GM23338 (cell line): ENCODE results near the gene FYN. TPM values are rescaled to one million over a fixed set of nuclear protein-coding genes. Genes with fewer than 3 reads are reported as not detected.

ENCODE experiments used
- ATAC-seq: fragments of 200-7000 bp; cut with Tn5 transposase; 3 replicates; pipeline ENCODE4 v1.9.1; 2020
- DNase-seq: peaks from one replicate; pipeline ENCODE4 v3.0.0-alpha.2; 2015; ENCODE audit warnings: low spot score
- H2AFZ ChIP-seq: fragments of 200-600 bp; sonication (generic); 2 replicates; pipeline ENCODE4 v1.8.0; 2016; ENCODE audit warnings: antibody characterized with exemption, mild to moderate bottlenecking, moderate library complexity
- H3F3A ChIP-seq: fragments of 200-600 bp; sonication (generic); replicated peaks from 2 replicates; pipeline ENCODE4 v1.8.0; 2017; ENCODE audit warnings: antibody characterized with exemption, mixed run types, low read depth
- H3K27ac ChIP-seq: fragments of 200-600 bp; sonication (generic); 2 replicates; pipeline ENCODE4 v1.6.1; 2016; ENCODE audit warnings: low read depth
- H3K27me3 ChIP-seq: fragments of 200-600 bp; sonication (generic); 2 replicates; pipeline ENCODE4 v1.8.0; 2016; ENCODE audit warnings: mild to moderate bottlenecking, mixed run types, moderate library complexity; ENCODE audit not compliant: insufficient read depth
- H3K36me3 ChIP-seq: fragments of 200-600 bp; sonication (generic); 2 replicates; pipeline ENCODE4 v1.8.0; 2016; ENCODE audit warnings: mild to moderate bottlenecking; ENCODE audit not compliant: insufficient read depth
- H3K4me1 ChIP-seq: fragments of 200-600 bp; sonication (generic); 2 replicates; pipeline ENCODE4 v1.8.0; 2016; ENCODE audit warnings: mild to moderate bottlenecking, moderate library complexity; ENCODE audit not compliant: insufficient read depth
- H3K4me2 ChIP-seq: fragments of 200-600 bp; sonication (generic); 2 replicates; pipeline ENCODE4 v1.7.1; 2017; ENCODE audit warnings: mixed run types
- H3K4me3 ChIP-seq: fragments of 200-600 bp; sonication (generic); 2 replicates; pipeline ENCODE4 v1.6.1; 2016; ENCODE audit warnings: mixed run types
- H3K79me2 ChIP-seq: fragments of 200-600 bp; sonication (generic); replicated peaks from 2 replicates; pipeline ENCODE4 v1.8.0; 2017; ENCODE audit warnings: mild to moderate bottlenecking; ENCODE audit not compliant: insufficient read depth
- H3K9me2 ChIP-seq: fragments of 200-600 bp; sonication (generic); 2 replicates; pipeline ENCODE4 v1.8.0; 2017; ENCODE audit not compliant: insufficient read depth
- H4K20me1 ChIP-seq: fragments of 200-600 bp; sonication (generic); replicated peaks from 2 replicates; pipeline ENCODE4 v1.8.0; 2017; ENCODE audit warnings: mild to moderate bottlenecking; ENCODE audit not compliant: insufficient read depth
- H3K27ac Mint-ChIP-seq: 2 replicates; pipeline ENCODE4 v1.8.0; 2020; ENCODE audit warnings: inconsistent platforms, mild to moderate bottlenecking, moderate library complexity, mixed read lengths
- H3K27me3 Mint-ChIP-seq: 3 replicates; pipeline ENCODE4 v1.8.0; 2022; ENCODE audit warnings: low read depth, mild to moderate bottlenecking, moderate library complexity, mixed read lengths, inconsistent platforms; ENCODE audit not compliant: insufficient read depth, poor library complexity
- H3K36me3 Mint-ChIP-seq: 3 replicates; pipeline ENCODE4 v1.8.0; 2021; ENCODE audit warnings: low read depth, mild to moderate bottlenecking, inconsistent platforms, moderate library complexity, mixed read lengths
- H3K4me1 Mint-ChIP-seq: 3 replicates; pipeline ENCODE4 v1.8.0; 2020; ENCODE audit warnings: mild to moderate bottlenecking, inconsistent platforms, mixed read lengths
- H3K4me3 Mint-ChIP-seq: 3 replicates; pipeline ENCODE4 v1.8.0; 2021; ENCODE audit warnings: moderate library complexity, mild to moderate bottlenecking, inconsistent platforms, mixed read lengths
- H3K9me3 Mint-ChIP-seq: 3 replicates; pipeline ENCODE4 v1.8.0; 2020; ENCODE audit warnings: moderate library complexity, mild to moderate bottlenecking, inconsistent platforms, mixed read lengths
- EZH2phosphoT487 ChIP-seq: fragments of 200-600 bp; sonication (generic); IDR thresholded peaks from one replicate; pipeline ENCODE4 v1.8.1; 2018; ENCODE audit warnings: antibody characterized with exemption; ENCODE audit not compliant: unreplicated experiment
- JUNB ChIP-seq: IDR thresholded peaks from one replicate; pipeline ENCODE4 v1.6.1; 2016; ENCODE audit warnings: antibody characterized with exemption; ENCODE audit not compliant: unreplicated experiment
- POLR2AphosphoS5 ChIP-seq: IDR thresholded peaks from 2 replicates; pipeline ENCODE4 v1.6.1; 2016; ENCODE audit warnings: antibody characterized with exemption, low read depth
- STAT1 ChIP-seq: IDR thresholded peaks from one replicate; pipeline ENCODE4 v1.6.1; 2016; ENCODE audit warnings: antibody characterized with exemption; ENCODE audit not compliant: unreplicated experiment
- ZNF114 ChIP-seq: fragments of 250-450 bp; sonication (Bioruptor Pico); IDR thresholded peaks from 2 replicates; pipeline ENCODE4 v1.5.0; 2020; ENCODE audit warnings: mild to moderate bottlenecking, moderate library complexity
- ZNF331 ChIP-seq: fragments of 250-450 bp; sonication (Bioruptor Pico); IDR thresholded peaks from 2 replicates; pipeline ENCODE4 v1.5.0; 2020; ENCODE audit warnings: low read depth, mild to moderate bottlenecking, moderate library complexity
- polyA plus RNA-seq: library from polyadenylated mRNA; unstranded; fragments of >200 nt; fragmentation: Nextera tagmentation; extraction: Ambion mirVana; gene quantifications from 2 replicates; pipeline ENCODE4 v1.2.1, GENCODE V29; 2016
- total RNA-seq: library from RNA; depleted of rRNA; stranded (reverse); fragments of >200 nt; shearing (Covaris generic); gene quantifications from 2 replicates; pipeline ENCODE4 v1.2.3, GENCODE V29; 2014
- TF ChIP-seq, protein P1 (sequence below): fragments of 250-450 bp; sonication (Bioruptor Pico); IDR thresholded peaks from 2 replicates; pipeline ENCODE4 v1.5.0; 2020; ENCODE audit warnings: mild to moderate bottlenecking, moderate library complexity
- TF ChIP-seq, protein P2 (sequence below): IDR thresholded peaks from one replicate; pipeline ENCODE4 v1.6.1; 2018; ENCODE audit warnings: antibody characterized with exemption; ENCODE audit not compliant: unreplicated experiment

The FYN gene
- total and polyA plus RNA-seq, 2 experiments from 2014 or later, result 46.8 to 143 TPM

DNA sequence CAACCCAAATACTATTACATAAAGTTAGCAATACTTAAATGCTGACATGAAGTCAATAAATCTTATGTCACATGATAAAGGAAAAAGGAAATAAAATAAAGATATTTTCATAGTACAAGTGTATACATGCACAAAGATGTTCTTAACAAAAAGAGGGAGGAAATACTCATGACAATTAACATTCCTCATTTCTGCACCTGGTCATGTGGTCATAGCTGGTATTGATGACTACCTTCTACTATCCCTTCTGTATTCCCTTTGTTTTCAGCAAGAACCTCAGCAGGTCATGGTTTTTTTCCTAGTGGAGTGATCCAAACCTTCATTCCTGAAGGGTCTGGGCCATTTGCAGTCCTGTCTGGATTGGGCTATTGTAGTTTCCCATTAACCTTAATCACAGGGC lies 43.5 kb upstream of the FYN start:
- DNase-seq (no peak), ATAC-seq (no peak)
- Histone ChIP-seq H3K4me3 (no peak overlapping the region), H3K36me3 (no peaks in the 10 kb centered on the region), H3K79me2 (no peaks in the 10 kb centered on the region), H3K4me2 (no peak overlapping the region), H3K4me1 (peaks cover 19% of the 10 kb centered on the region), H3K27me3 (no peaks in the 10 kb centered on the region), H3K9me2 (no peaks in the 10 kb centered on the region; the same call in 1 of the 2 replicates), H3F3A (no peaks in the 10 kb centered on the region), H4K20me1 (no peaks in the 10 kb centered on the region), H2AFZ (no peak overlapping the region), H3K27ac (no peak overlapping the region)
- no peak overlapping the region for H3K27ac Mint-ChIP-seq
- TF ChIP-seq STAT1 (no peak), EZH2phosphoT487 (no peak), JUNB (no peak), POLR2AphosphoS5 (no peak), ZNF331 (CRISPR knock-in tag) (no peak), ZNF114 (no peak)
- TF ChIP-seq, protein P1, sequence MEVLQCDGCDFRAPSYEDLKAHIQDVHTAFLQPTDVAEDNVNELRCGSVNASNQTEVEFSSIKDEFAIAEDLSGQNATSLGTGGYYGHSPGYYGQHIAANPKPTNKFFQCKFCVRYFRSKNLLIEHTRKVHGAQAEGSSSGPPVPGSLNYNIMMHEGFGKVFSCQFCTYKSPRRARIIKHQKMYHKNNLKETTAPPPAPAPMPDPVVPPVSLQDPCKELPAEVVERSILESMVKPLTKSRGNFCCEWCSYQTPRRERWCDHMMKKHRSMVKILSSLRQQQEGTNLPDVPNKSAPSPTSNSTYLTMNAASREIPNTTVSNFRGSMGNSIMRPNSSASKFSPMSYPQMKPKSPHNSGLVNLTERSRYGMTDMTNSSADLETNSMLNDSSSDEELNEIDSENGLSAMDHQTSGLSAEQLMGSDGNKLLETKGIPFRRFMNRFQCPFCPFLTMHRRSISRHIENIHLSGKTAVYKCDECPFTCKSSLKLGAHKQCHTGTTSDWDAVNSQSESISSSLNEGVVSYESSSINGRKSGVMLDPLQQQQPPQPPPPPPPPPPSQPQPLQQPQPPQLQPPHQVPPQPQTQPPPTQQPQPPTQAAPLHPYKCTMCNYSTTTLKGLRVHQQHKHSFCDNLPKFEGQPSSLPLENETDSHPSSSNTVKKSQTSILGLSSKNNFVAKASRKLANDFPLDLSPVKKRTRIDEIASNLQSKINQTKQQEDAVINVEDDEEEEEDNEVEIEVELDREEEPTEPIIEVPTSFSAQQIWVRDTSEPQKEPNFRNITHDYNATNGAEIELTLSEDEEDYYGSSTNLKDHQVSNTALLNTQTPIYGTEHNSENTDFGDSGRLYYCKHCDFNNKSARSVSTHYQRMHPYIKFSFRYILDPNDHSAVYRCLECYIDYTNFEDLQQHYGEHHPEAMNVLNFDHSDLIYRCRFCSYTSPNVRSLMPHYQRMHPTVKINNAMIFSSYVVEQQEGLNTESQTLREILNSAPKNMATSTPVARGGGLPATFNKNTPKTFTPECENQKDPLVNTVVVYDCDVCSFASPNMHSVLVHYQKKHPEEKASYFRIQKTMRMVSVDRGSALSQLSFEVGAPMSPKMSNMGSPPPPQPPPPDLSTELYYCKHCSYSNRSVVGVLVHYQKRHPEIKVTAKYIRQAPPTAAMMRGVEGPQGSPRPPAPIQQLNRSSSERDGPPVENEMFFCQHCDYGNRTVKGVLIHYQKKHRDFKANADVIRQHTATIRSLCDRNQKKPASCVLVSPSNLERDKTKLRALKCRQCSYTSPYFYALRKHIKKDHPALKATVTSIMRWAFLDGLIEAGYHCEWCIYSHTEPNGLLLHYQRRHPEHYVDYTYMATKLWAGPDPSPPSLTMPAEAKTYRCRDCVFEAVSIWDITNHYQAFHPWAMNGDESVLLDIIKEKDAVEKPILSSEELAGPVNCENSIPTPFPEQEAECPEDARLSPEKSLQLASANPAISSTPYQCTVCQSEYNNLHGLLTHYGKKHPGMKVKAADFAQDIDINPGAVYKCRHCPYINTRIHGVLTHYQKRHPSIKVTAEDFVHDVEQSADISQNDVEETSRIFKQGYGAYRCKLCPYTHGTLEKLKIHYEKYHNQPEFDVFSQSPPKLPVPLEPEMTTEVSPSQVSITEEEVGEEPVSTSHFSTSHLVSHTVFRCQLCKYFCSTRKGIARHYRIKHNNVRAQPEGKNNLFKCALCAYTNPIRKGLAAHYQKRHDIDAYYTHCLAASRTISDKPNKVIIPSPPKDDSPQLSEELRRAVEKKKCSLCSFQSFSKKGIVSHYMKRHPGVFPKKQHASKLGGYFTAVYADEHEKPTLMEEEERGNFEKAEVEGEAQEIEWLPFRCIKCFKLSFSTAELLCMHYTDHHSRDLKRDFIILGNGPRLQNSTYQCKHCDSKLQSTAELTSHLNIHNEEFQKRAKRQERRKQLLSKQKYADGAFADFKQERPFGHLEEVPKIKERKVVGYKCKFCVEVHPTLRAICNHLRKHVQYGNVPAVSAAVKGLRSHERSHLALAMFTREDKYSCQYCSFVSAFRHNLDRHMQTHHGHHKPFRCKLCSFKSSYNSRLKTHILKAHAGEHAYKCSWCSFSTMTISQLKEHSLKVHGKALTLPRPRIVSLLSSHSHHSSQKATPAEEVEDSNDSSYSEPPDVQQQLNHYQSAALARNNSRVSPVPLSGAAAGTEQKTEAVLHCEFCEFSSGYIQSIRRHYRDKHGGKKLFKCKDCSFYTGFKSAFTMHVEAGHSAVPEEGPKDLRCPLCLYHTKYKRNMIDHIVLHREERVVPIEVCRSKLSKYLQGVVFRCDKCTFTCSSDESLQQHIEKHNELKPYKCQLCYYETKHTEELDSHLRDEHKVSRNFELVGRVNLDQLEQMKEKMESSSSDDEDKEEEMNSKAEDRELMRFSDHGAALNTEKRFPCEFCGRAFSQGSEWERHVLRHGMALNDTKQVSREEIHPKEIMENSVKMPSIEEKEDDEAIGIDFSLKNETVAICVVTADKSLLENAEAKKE (CRISPR knock-in tag), result no peak
- TF ChIP-seq, protein P2, sequence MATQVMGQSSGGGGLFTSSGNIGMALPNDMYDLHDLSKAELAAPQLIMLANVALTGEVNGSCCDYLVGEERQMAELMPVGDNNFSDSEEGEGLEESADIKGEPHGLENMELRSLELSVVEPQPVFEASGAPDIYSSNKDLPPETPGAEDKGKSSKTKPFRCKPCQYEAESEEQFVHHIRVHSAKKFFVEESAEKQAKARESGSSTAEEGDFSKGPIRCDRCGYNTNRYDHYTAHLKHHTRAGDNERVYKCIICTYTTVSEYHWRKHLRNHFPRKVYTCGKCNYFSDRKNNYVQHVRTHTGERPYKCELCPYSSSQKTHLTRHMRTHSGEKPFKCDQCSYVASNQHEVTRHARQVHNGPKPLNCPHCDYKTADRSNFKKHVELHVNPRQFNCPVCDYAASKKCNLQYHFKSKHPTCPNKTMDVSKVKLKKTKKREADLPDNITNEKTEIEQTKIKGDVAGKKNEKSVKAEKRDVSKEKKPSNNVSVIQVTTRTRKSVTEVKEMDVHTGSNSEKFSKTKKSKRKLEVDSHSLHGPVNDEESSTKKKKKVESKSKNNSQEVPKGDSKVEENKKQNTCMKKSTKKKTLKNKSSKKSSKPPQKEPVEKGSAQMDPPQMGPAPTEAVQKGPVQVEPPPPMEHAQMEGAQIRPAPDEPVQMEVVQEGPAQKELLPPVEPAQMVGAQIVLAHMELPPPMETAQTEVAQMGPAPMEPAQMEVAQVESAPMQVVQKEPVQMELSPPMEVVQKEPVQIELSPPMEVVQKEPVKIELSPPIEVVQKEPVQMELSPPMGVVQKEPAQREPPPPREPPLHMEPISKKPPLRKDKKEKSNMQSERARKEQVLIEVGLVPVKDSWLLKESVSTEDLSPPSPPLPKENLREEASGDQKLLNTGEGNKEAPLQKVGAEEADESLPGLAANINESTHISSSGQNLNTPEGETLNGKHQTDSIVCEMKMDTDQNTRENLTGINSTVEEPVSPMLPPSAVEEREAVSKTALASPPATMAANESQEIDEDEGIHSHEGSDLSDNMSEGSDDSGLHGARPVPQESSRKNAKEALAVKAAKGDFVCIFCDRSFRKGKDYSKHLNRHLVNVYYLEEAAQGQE, result no peak
- H3K4me3 Mint-ChIP-seq, result no peak overlapping the region
- no peaks in the 10 kb centered on the region for H3K36me3 Mint-ChIP-seq
- no peaks in the 10 kb centered on the region for H3K9me3 Mint-ChIP-seq
- peaks cover 23% of the 10 kb centered on the region for H3K4me1 Mint-ChIP-seq
- H3K27me3 Mint-ChIP-seq, result no peaks in the 10 kb centered on the region
